Immature natural killer cell (primary cell): Measurements from ENCODE around the gene TTLL5. TPM values are rescaled to one million over a fixed set of nuclear protein-coding genes. Genes with fewer than 3 reads are reported as not detected.
A peak's percentile ranks its signal among the peaks of the same experiment; 100 is the strongest.
"Not testable (repeated sequence)": the region's sequence is repeated elsewhere in the genome, so short reads cannot be mapped to it uniquely, and the experiment has no call there.

ENCODE experiments used
- DNase-seq, 3 donors: peaks; one replicate each; pipeline ENCODE4 v3.0.0; 2022; ENCODE audit warnings: mixed read lengths in 1 of 3
- H3K27ac Mint-ChIP-seq, 6 donors: one replicate each; pipeline ENCODE4 v1.8.0; 2020; ENCODE audit warnings: mixed read lengths in 6 of 6, mild to moderate bottlenecking in 5 of 6, inconsistent platforms in 4 of 6, moderate library complexity in 3 of 6
- H3K27me3 Mint-ChIP-seq, 3 donors: one replicate each; pipeline ENCODE4 v1.8.0; 2020 to 2021; ENCODE audit warnings: low read depth in 3 of 3, mild to moderate bottlenecking in 3 of 3, mixed read lengths in 3 of 3, moderate library complexity in 3 of 3, inconsistent platforms in 1 of 3
- H3K36me3 Mint-ChIP-seq, 3 donors: one replicate each; pipeline ENCODE4 v1.8.0; 2020; ENCODE audit warnings: mixed read lengths in 3 of 3, inconsistent platforms in 2 of 3, mild to moderate bottlenecking in 2 of 3
- H3K4me1 Mint-ChIP-seq, 2 donors: one replicate each; pipeline ENCODE4 v1.8.0; 2020; ENCODE audit warnings: inconsistent platforms in 2 of 2, mild to moderate bottlenecking in 2 of 2, mixed read lengths in 2 of 2, moderate library complexity in 1 of 2
- H3K4me3 Mint-ChIP-seq, 5 donors: one replicate each; pipeline ENCODE4 v1.8.0; 2020; ENCODE audit warnings: mild to moderate bottlenecking in 5 of 5, mixed read lengths in 5 of 5, inconsistent platforms in 3 of 5, moderate library complexity in 3 of 5
- H3K9me3 Mint-ChIP-seq, 6 donors: one replicate each; pipeline ENCODE4 v1.8.0; 2020; ENCODE audit warnings: mild to moderate bottlenecking in 6 of 6, mixed read lengths in 6 of 6, inconsistent platforms in 4 of 6, moderate library complexity in 3 of 6
- polyA plus RNA-seq, 3 donors: library from polyadenylated mRNA; unstranded; fragments of 300-500 nt; fragmentation: Illumina TruSeq; gene quantifications; one replicate each; pipeline ENCODE4 v1.2.3, GENCODE V29; 2021

The TTLL5 gene
- polyA plus RNA-seq, 3 donors from 2014 or later = 6.9 to 10.4 TPM; not detected in 1

- no peaks in the 10 kb centered on the region for H3K9me3 Mint-ChIP-seq
- H3K36me3 Mint-ChIP-seq = peaks cover 0 to 6% (median 4%) of the 10 kb centered on the region in 3 donors
- no peak overlapping the region for H3K27ac Mint-ChIP-seq
- DNase-seq = no peak
- peaks cover 0 to 2% (median 0%) of the 10 kb centered on the region in 3 donors for H3K27me3 Mint-ChIP-seq
- no peak overlapping the region for H3K4me3 Mint-ChIP-seq
- no peaks in the 10 kb centered on the region for H3K4me1 Mint-ChIP-seq
Measured at GRCh38 chr14:75905147-75905904, 244.3 kb downstream of the TTLL5 start.

- DNase-seq = no peak
- Mint-ChIP-seq H3K27me3 (no peaks in the 10 kb centered on the region), H3K4me1 (no peaks in the 10 kb centered on the region), H3K4me3 (no peak overlapping the region), H3K36me3 (peaks cover 0 to 6% (median 0%) of the 10 kb centered on the region in 3 donors), H3K9me3 (no peaks in the 10 kb centered on the region), H3K27ac (no peak overlapping the region)
Measured at GRCh38 chr14:75906228-75906627, 245.2 kb downstream of the TTLL5 start.

- peak; percentile 39 to 52 (median 46) for DNase-seq
- Mint-ChIP-seq H3K4me1 (no peaks in the 10 kb centered on the region), H3K36me3 (peaks cover 0 to 6% (median 0%) of the 10 kb centered on the region in 3 donors), H3K9me3 (no peaks in the 10 kb centered on the region), H3K4me3 (no peak overlapping the region), H3K27ac (no peak overlapping the region), H3K27me3 (no peaks in the 10 kb centered on the region)
Measured at GRCh38 chr14:75906680-75907280, 245.7 kb downstream of the TTLL5 start.

- Mint-ChIP-seq H3K4me1 (no peaks in the 10 kb centered on the region), H3K4me3 (no peak overlapping the region), H3K36me3 (peaks cover 0 to 6% (median 0%) of the 10 kb centered on the region in 3 donors), H3K27ac (no peak overlapping the region), H3K27me3 (no peaks in the 10 kb centered on the region), H3K9me3 (no peaks in the 10 kb centered on the region)
- no peak for DNase-seq
Measured at GRCh38 chr14:75907756-75908359, 246.8 kb downstream of the TTLL5 start.

- Mint-ChIP-seq H3K27ac (no peak overlapping the region), H3K36me3 (peaks cover 0 to under 1% (median 0%) of the 10 kb centered on the region in 3 donors), H3K27me3 (no peaks in the 10 kb centered on the region), H3K4me3 (no peak overlapping the region), H3K9me3 (no peaks in the 10 kb centered on the region), H3K4me1 (no peaks in the 10 kb centered on the region)
- DNase-seq = no peak
Measured at GRCh38 chr14:75909630-75910029, 248.6 kb downstream of the TTLL5 start.

GRCh38 chr14:75910048-75910447 is 249.0 kb downstream of the TTLL5 start:
- no peak overlapping the region for H3K27ac Mint-ChIP-seq
- H3K27me3 Mint-ChIP-seq = no peaks in the 10 kb centered on the region
- no peak for DNase-seq
- H3K36me3 Mint-ChIP-seq = no peaks in the 10 kb centered on the region
- no peaks in the 10 kb centered on the region for H3K4me1 Mint-ChIP-seq
- H3K4me3 Mint-ChIP-seq = no peak overlapping the region
- no peaks in the 10 kb centered on the region for H3K9me3 Mint-ChIP-seq

- DNase-seq = no peak
- Mint-ChIP-seq H3K9me3 (no peaks in the 10 kb centered on the region), H3K36me3 (peaks cover 0 to 5% (median 0%) of the 10 kb centered on the region in 3 donors), H3K27ac (no peak overlapping the region), H3K4me1 (no peaks in the 10 kb centered on the region), H3K4me3 (no peak overlapping the region), H3K27me3 (no peaks in the 10 kb centered on the region)
Measured at GRCh38 chr14:75911883-75912282, 250.8 kb downstream of the TTLL5 start.

- Mint-ChIP-seq H3K27me3 (no peaks in the 10 kb centered on the region), H3K4me1 (no peaks in the 10 kb centered on the region), H3K36me3 (peaks cover 0 to 6% (median 0%) of the 10 kb centered on the region in 3 donors), H3K27ac (no peak overlapping the region), H3K9me3 (no peaks in the 10 kb centered on the region), H3K4me3 (no peak overlapping the region)
- no peak for DNase-seq
Measured at GRCh38 chr14:75913183-75913582, 252.1 kb downstream of the TTLL5 start.

GRCh38 chr14:75915045-75915444 is 254.0 kb downstream of the TTLL5 start:
- Mint-ChIP-seq H3K4me3 (no peak overlapping the region), H3K27ac (no peak overlapping the region), H3K9me3 (no peaks in the 10 kb centered on the region), H3K36me3 (peaks cover 0 to 6% (median 3%) of the 10 kb centered on the region in 3 donors), H3K27me3 (no peaks in the 10 kb centered on the region), H3K4me1 (no peaks in the 10 kb centered on the region)
- DNase-seq = no peak

- Mint-ChIP-seq H3K4me3 (no peak overlapping the region), H3K4me1 (no peaks in the 10 kb centered on the region), H3K36me3 (peaks cover 0 to 23% (median 5%) of the 10 kb centered on the region in 3 donors), H3K9me3 (peaks cover 0 to 3% (median 0%) of the 10 kb centered on the region in 6 donors), H3K27me3 (peaks cover 0 to 3% (median 1%) of the 10 kb centered on the region in 3 donors), H3K27ac (no peak overlapping the region)
- no peak for DNase-seq
Measured at GRCh38 chr14:75917322-75917945, 256.4 kb downstream of the TTLL5 start.

- H3K4me1 Mint-ChIP-seq = no peaks in the 10 kb centered on the region
- H3K9me3 Mint-ChIP-seq = peaks cover 0 to 3% (median 0%) of the 10 kb centered on the region in 6 donors
- peaks cover 0 to 23% (median 5%) of the 10 kb centered on the region in 3 donors for H3K36me3 Mint-ChIP-seq
- no peak overlapping the region for H3K4me3 Mint-ChIP-seq
- peaks cover 0 to 3% (median 1%) of the 10 kb centered on the region in 3 donors for H3K27me3 Mint-ChIP-seq
- DNase-seq = no peak
- no peak overlapping the region for H3K27ac Mint-ChIP-seq
Measured at GRCh38 chr14:75917946-75918335, 256.9 kb downstream of the TTLL5 start.

GRCh38 chr14:75920421-75920820 is 259.4 kb downstream of the TTLL5 start:
- not testable (repeated sequence) for H3K27ac Mint-ChIP-seq, H3K27me3 Mint-ChIP-seq, DNase-seq, H3K9me3 Mint-ChIP-seq, H3K4me3 Mint-ChIP-seq, H3K4me1 Mint-ChIP-seq
- peaks cover 0 to 23% (median 5%) of the 10 kb centered on the region in 3 donors for H3K36me3 Mint-ChIP-seq

- not testable (repeated sequence) for H3K4me3 Mint-ChIP-seq, H3K27ac Mint-ChIP-seq, H3K4me1 Mint-ChIP-seq, H3K9me3 Mint-ChIP-seq, H3K27me3 Mint-ChIP-seq, DNase-seq
- peaks cover 0 to 17% (median under 1%) of the 10 kb centered on the region in 3 donors for H3K36me3 Mint-ChIP-seq
Measured at GRCh38 chr14:75925141-75925840, 264.2 kb downstream of the TTLL5 start.
